HCT116 (cell line): Measurements from ENCODE around the gene RPS6KA1. TPM values are rescaled to one million over a fixed set of nuclear protein-coding genes. Genes with fewer than 3 reads are reported as not detected.

Experiments
- ATAC-seq: fragments of 200-7000 bp; cut with Tn5 transposase; 2 replicates; pipeline ENCODE4 v1.9.1; 2020; ENCODE audit warnings: mild to moderate bottlenecking, moderate library complexity
- BruUV-seq: library from RNA; stranded (reverse); fragments of 400-500 nt; replicated peaks from 2 replicates; lab custom pipeline; 2021; lab: Mats Ljungman, UMichigan
- CTCF ChIA-PET: fragments of 300-600 bp; sonication (Branson Sonifier 250); formaldehyde crosslinking; loops from one replicate; lab custom pipeline; 2021; ENCODE audit warnings: antibody characterized with exemption; lab: Charles Lee
- POLR2A ChIA-PET: fragments of 300-600, 350-600 bp; sonication (Branson Sonifier 250); formaldehyde crosslinking; loops from one replicate; lab custom pipeline; 2021; ENCODE audit warnings: antibody characterized with exemption; lab: Charles Lee
- RAD21 ChIA-PET, 2 experiments: fragments of 300-600 bp; sonication (Branson Sonifier 250); formaldehyde crosslinking; loops; one replicate each; lab custom pipeline; 2023; ENCODE audit warnings: low total read pairs in 2 of 2; ENCODE audit not compliant: uncharacterized antibody in 2 of 2, unreplicated experiment in 2 of 2, low non-redundant PET in 1 of 2; lab: Charles Lee
- DNase-seq: peaks from one replicate; pipeline ENCODE4 v3.0.0-alpha.2; 2010; ENCODE audit warnings: low read depth, low spot score
- H2AFZ ChIP-seq: fragments of 200-600 bp; shearing (Covaris generic), sonication (generic); 2 replicates; pipeline ENCODE4 v1.6.1; 2017; ENCODE audit warnings: low read depth, mixed run types, mixed read lengths, antibody characterized with exemption, low read length; ENCODE audit not compliant: poor library complexity, severe bottlenecking
- H3K27ac ChIP-seq: 2 replicates; pipeline ENCODE4 v1.5.1; 2012; ENCODE audit warnings: low read depth, low read length
- H3K27me3 ChIP-seq: fragments of 200-600 bp; sonication (generic); 2 replicates; pipeline ENCODE4 v1.6.1; 2016; ENCODE audit warnings: mixed run types, low read length, mixed read lengths; ENCODE audit not compliant: insufficient read depth
- H3K36me3 ChIP-seq, 2 experiments: fragments of 200-500 bp in 1 of 2; fragments of 200-600 bp in 1 of 2; sonication (Bioruptor generic) in 1 of 2; sonication (generic) in 1 of 2; 2 replicates each; pipeline versions ENCODE4 v1.5.1 to v1.6.1; 2014 to 2016; ENCODE audit warnings: low read length in 2 of 2, inconsistent platforms in 1 of 2, mixed read lengths in 1 of 2, mixed run types in 1 of 2; ENCODE audit not compliant: insufficient read depth in 2 of 2, control insufficient read depth in 1 of 2
- H3K4me1 ChIP-seq, 2 experiments: fragments of 200-600 bp in 1 of 2; sonication (generic) in 1 of 2; 2 replicates each; pipeline versions ENCODE4 v1.5.1 to v1.6.1; 2012 to 2017; ENCODE audit warnings: low read length in 2 of 2, inconsistent platforms in 1 of 2, mild to moderate bottlenecking in 1 of 2, mixed read lengths in 1 of 2, mixed run types in 1 of 2, moderate library complexity in 1 of 2; ENCODE audit not compliant: insufficient read depth in 2 of 2, control insufficient read depth in 1 of 2
- H3K4me2 ChIP-seq: fragments of 200-600 bp; sonication (generic); 2 replicates; pipeline ENCODE4 v1.6.1; 2017; ENCODE audit warnings: mixed run types, low read length, mixed read lengths
- H3K4me3 ChIP-seq, 2 experiments: fragments of 200-600 bp in 1 of 2; sonication (generic) in 1 of 2; replicated peaks in 1 of 2; 2 replicates each; pipeline ENCODE4 v1.5.1; 2011 to 2016; ENCODE audit warnings: low read length in 2 of 2, control low read depth in 1 of 2, low read depth in 1 of 2, mild to moderate bottlenecking in 1 of 2, mixed read lengths in 1 of 2, mixed run types in 1 of 2
- H3K79me2 ChIP-seq: fragments of 200-600 bp; sonication (generic); 2 replicates; pipeline ENCODE4 v1.6.1; 2017; ENCODE audit warnings: mild to moderate bottlenecking, mixed run types, low read length, moderate library complexity, mixed read lengths; ENCODE audit not compliant: insufficient read depth
- H3K9ac ChIP-seq: fragments of 200-600 bp; sonication (generic); 2 replicates; pipeline ENCODE4 v1.6.1; 2016; ENCODE audit warnings: low read length, mixed read lengths
- H3K9me2 ChIP-seq: fragments of 200-600 bp; sonication (generic), shearing (Covaris generic); 2 replicates; pipeline ENCODE4 v1.6.1; 2017; ENCODE audit warnings: mixed run types, mild to moderate bottlenecking, moderate library complexity; ENCODE audit not compliant: insufficient read depth
- H3K9me3 ChIP-seq, 2 experiments: fragments of 200-500 bp in 1 of 2; fragments of 200-600 bp in 1 of 2; sonication (Bioruptor generic) in 1 of 2; sonication (generic) in 1 of 2; 2 replicates each; pipeline ENCODE4 v1.6.1; 2014 to 2017; ENCODE audit warnings: low read length in 2 of 2, mixed read lengths in 2 of 2, inconsistent platforms in 1 of 2, low read depth in 1 of 2, mild to moderate bottlenecking in 1 of 2, mixed run types in 1 of 2, moderate library complexity in 1 of 2; ENCODE audit not compliant: control insufficient read depth in 1 of 2, insufficient read depth in 1 of 2
- H4K20me1 ChIP-seq: fragments of 200-600 bp; sonication (generic), shearing (Covaris generic); 2 replicates; pipeline ENCODE4 v1.6.1; 2017; ENCODE audit warnings: mixed run types, mild to moderate bottlenecking, moderate library complexity; ENCODE audit not compliant: insufficient read depth
- CBX3 ChIP-seq: IDR thresholded peaks from 2 replicates; pipeline ENCODE4 v1.6.1; 2012; ENCODE audit warnings: low read depth
- ELF1 ChIP-seq: IDR thresholded peaks from 2 replicates; pipeline ENCODE4 v1.6.1; 2012; ENCODE audit warnings: low read depth, borderline replicate concordance
- EZH2phosphoT487 ChIP-seq: fragments of 200-600 bp; IDR thresholded peaks from 2 replicates; pipeline ENCODE4 v1.6.1; 2018; ENCODE audit warnings: antibody characterized with exemption, borderline replicate concordance
- FOSL1 ChIP-seq: IDR thresholded peaks from 2 replicates; pipeline ENCODE4 v1.6.1; 2012; ENCODE audit warnings: low read depth
- MAX ChIP-seq: IDR thresholded peaks from 2 replicates; pipeline ENCODE4 v1.6.1; 2012
- POLR2A ChIP-seq: IDR thresholded peaks from 2 replicates; pipeline ENCODE4 v1.7.0; 2011; ENCODE audit warnings: borderline replicate concordance; ENCODE audit not compliant: insufficient read depth, insufficient read length; ENCODE audit errors: extremely low read depth
- POLR2AphosphoS5 ChIP-seq: IDR thresholded peaks from 2 replicates; pipeline ENCODE4 v1.6.1; 2011; ENCODE audit warnings: mild to moderate bottlenecking, low read depth, low read length, moderate library complexity
- RAD21 ChIP-seq: IDR thresholded peaks from 2 replicates; pipeline ENCODE4 v1.6.1; 2012; ENCODE audit warnings: low read depth, mild to moderate bottlenecking
- SRF ChIP-seq: IDR thresholded peaks from 2 replicates; pipeline ENCODE4 v1.6.1; 2012; ENCODE audit warnings: low read depth
- YY1 ChIP-seq: IDR thresholded peaks from 2 replicates; pipeline ENCODE4 v1.6.1; 2011; ENCODE audit warnings: low read length, low read depth, moderate library complexity, mild to moderate bottlenecking; ENCODE audit not compliant: insufficient replicate concordance; ENCODE audit errors: extremely low read depth
- intact Hi-C: fragments of 100-400 bp; cut with micrococcal nuclease; formaldehyde crosslinking; loops from 2 replicates; pipeline ENCODE4 v1.10.0; 2022
- total RNA-seq: library from RNA; stranded (reverse); gene quantifications from one replicate; pipeline ENCODE4 v1.2.1, GENCODE V29; 2021; ENCODE audit not compliant: unreplicated experiment
- TF ChIP-seq, protein P1 (sequence below), 3 experiments: fragments of 200-600 bp in 1 of 3; sonication (generic) in 1 of 3; IDR thresholded peaks in 2 of 3; conservative IDR thresholded peaks in 1 of 3; 2 replicates each; pipeline ENCODE4 v1.5.1; 2012 to 2017; ENCODE audit warnings: low read depth in 2 of 3, low read length in 2 of 3, antibody characterized with exemption in 1 of 3, borderline replicate concordance in 1 of 3, control low read depth in 1 of 3, mild to moderate bottlenecking in 1 of 3, mixed read lengths in 1 of 3, mixed run types in 1 of 3, moderate library complexity in 1 of 3; ENCODE audit not compliant: insufficient read depth in 1 of 3
- TF ChIP-seq, protein P2 (sequence below): IDR thresholded peaks from 2 replicates; pipeline ENCODE4 v1.6.1; 2012

RPS6KA1 gene
- total RNA-seq, 1 experiment from 2014 or later: 47.0 TPM

- ATAC-seq: no peak
- no peak overlapping the region for H3K4me3 ChIP-seq
- H3K4me1 ChIP-seq: peaks cover 12 to 23% of the 10 kb centered on the region in 2 experiments
- H4K20me1 ChIP-seq: no peaks in the 10 kb centered on the region
- DNase-seq: no peak
- no TSS peak for BruUV-seq
- H3K36me3 ChIP-seq: no peaks in the 10 kb centered on the region
- no peaks in the 10 kb centered on the region for H3K27me3 ChIP-seq
- H2AFZ ChIP-seq: no peak overlapping the region
- intact Hi-C loops: no loop called here
- ChIA-PET CTCF (interaction anchor here (1.1 kb wide), 1 partner anchor 61 kb away, joined by 4 read pairs; no protein-coding TSS in a partner anchor), POLR2A (interaction anchor here (1.1 kb wide), 1 partner anchor 14 kb away, joined by 3 read pairs; no protein-coding TSS in a partner anchor), RAD21 (no interaction called here)
- TF ChIP-seq YY1 (no peak), MAX (no peak), EZH2phosphoT487 (no peak), CBX3 (no peak), RAD21 (no peak)
- TF ChIP-seq, protein P1, sequence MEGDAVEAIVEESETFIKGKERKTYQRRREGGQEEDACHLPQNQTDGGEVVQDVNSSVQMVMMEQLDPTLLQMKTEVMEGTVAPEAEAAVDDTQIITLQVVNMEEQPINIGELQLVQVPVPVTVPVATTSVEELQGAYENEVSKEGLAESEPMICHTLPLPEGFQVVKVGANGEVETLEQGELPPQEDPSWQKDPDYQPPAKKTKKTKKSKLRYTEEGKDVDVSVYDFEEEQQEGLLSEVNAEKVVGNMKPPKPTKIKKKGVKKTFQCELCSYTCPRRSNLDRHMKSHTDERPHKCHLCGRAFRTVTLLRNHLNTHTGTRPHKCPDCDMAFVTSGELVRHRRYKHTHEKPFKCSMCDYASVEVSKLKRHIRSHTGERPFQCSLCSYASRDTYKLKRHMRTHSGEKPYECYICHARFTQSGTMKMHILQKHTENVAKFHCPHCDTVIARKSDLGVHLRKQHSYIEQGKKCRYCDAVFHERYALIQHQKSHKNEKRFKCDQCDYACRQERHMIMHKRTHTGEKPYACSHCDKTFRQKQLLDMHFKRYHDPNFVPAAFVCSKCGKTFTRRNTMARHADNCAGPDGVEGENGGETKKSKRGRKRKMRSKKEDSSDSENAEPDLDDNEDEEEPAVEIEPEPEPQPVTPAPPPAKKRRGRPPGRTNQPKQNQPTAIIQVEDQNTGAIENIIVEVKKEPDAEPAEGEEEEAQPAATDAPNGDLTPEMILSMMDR (IDR thresholded peaks at IDR 0.05 in 2 of 3, conservative IDR thresholded peaks at IDR 0.05 in 1 of 3; ENCODE audit: borderline replicate concordance in 1 of 3, insufficient read depth in 1 of 3, low read depth in 2 of 3, low read length in 2 of 3): no peak
- H3K27ac ChIP-seq: no peak overlapping the region
- no peak overlapping the region for H3K9ac ChIP-seq
- H3K9me2 ChIP-seq: no peaks in the 10 kb centered on the region
- H3K9me3 ChIP-seq: no peaks in the 10 kb centered on the region
- H3K79me2 ChIP-seq: no peaks in the 10 kb centered on the region
- H3K4me2 ChIP-seq: no peak overlapping the region
Measured at GRCh38 chr1:26616881-26617280, 87.3 kb downstream of the RPS6KA1 start.

GRCh38 chr1:26618561-26618960 lies 89.0 kb downstream of the RPS6KA1 start:
- Histone ChIP-seq H3K9me3 (no peaks in the 10 kb centered on the region), H3K9ac (no peak overlapping the region), H3K27ac (no peak overlapping the region), H3K27me3 (no peaks in the 10 kb centered on the region), H2AFZ (no peak overlapping the region), H3K4me1 (peaks cover 13 to 25% of the 10 kb centered on the region in 2 experiments), H3K79me2 (no peaks in the 10 kb centered on the region), H3K4me2 (no peak overlapping the region), H4K20me1 (no peaks in the 10 kb centered on the region), H3K36me3 (no peaks in the 10 kb centered on the region), H3K4me3 (no peak overlapping the region), H3K9me2 (no peaks in the 10 kb centered on the region)
- RAD21 ChIA-PET: no interaction called here
- no TSS peak for BruUV-seq
- ATAC-seq (no peak), DNase-seq (no peak)
- CTCF ChIA-PET: no interaction called here
- POLR2A ChIA-PET: interaction anchor here (1.0 kb wide), 1 partner anchor 12 kb away, joined by 3 read pairs; no protein-coding TSS in a partner anchor
- intact Hi-C loops: no loop called here
- TF ChIP-seq FOSL1: no peak
- TF ChIP-seq, protein P2, sequence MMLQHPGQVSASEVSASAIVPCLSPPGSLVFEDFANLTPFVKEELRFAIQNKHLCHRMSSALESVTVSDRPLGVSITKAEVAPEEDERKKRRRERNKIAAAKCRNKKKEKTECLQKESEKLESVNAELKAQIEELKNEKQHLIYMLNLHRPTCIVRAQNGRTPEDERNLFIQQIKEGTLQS: no peak
- no peak for TF ChIP-seq SRF
- no peak for TF ChIP-seq ELF1
- TF ChIP-seq POLR2A: no peak
- no peak for TF ChIP-seq POLR2AphosphoS5
